GM23248 (cell line): ENCODE results near the gene GPN2. TPM values are rescaled to one million over a fixed set of nuclear protein-coding genes. Genes with fewer than 3 reads are reported as not detected.
"Not testable (repeated sequence)": the region's sequence is repeated elsewhere in the genome, so short reads cannot be mapped to it uniquely, and the experiment has no call there.

Experiments
- DNase-seq: peaks from one replicate; pipeline ENCODE4 v3.0.0-alpha.2; 2015
- H2AFZ ChIP-seq: fragments of 200-600 bp; sonication (generic); 2 replicates; pipeline ENCODE4 v1.6.1; 2016; ENCODE audit warnings: antibody characterized with exemption
- H3F3A ChIP-seq: fragments of 200-600 bp; sonication (generic); 2 replicates; pipeline ENCODE4 v1.6.1; 2016; ENCODE audit warnings: mild to moderate bottlenecking, antibody characterized with exemption, mixed run types; ENCODE audit not compliant: insufficient read depth
- H3K27ac ChIP-seq: fragments of 200-600 bp; sonication (generic); 2 replicates; pipeline ENCODE4 v1.5.1; 2016; ENCODE audit warnings: mild to moderate bottlenecking
- H3K27me3 ChIP-seq: fragments of 200-600 bp; sonication (generic); replicated peaks from 2 replicates; pipeline ENCODE4 v1.6.1; 2016; ENCODE audit warnings: mild to moderate bottlenecking; ENCODE audit not compliant: insufficient read depth
- H3K36me3 ChIP-seq: fragments of 200-600 bp; sonication (generic); 2 replicates; pipeline ENCODE4 v1.6.1; 2016; ENCODE audit warnings: low read depth, mild to moderate bottlenecking
- H3K4me1 ChIP-seq: fragments of 200-600 bp; sonication (generic); 2 replicates; pipeline ENCODE4 v1.6.1; 2016; ENCODE audit warnings: mild to moderate bottlenecking; ENCODE audit not compliant: insufficient read depth
- H3K4me2 ChIP-seq: fragments of 200-600 bp; sonication (generic); one replicate; pipeline ENCODE4 v1.6.1; 2016; ENCODE audit warnings: mild to moderate bottlenecking; ENCODE audit not compliant: unreplicated experiment
- H3K4me3 ChIP-seq: fragments of 200-600 bp; sonication (generic); 2 replicates; pipeline ENCODE4 v1.5.1; 2016; ENCODE audit warnings: mild to moderate bottlenecking
- H3K79me2 ChIP-seq: fragments of 200-600 bp; sonication (generic); 2 replicates; pipeline ENCODE4 v1.6.1; 2016; ENCODE audit warnings: mild to moderate bottlenecking; ENCODE audit not compliant: insufficient read depth
- H3K9ac ChIP-seq: fragments of 200-600 bp; sonication (generic); 2 replicates; pipeline ENCODE4 v1.6.1; 2016; ENCODE audit warnings: mild to moderate bottlenecking
- H3K9me2 ChIP-seq: fragments of 200-600 bp; sonication (generic); 2 replicates; pipeline ENCODE4 v1.6.1; 2016; ENCODE audit warnings: mixed run types, mild to moderate bottlenecking, moderate library complexity; ENCODE audit not compliant: insufficient read depth
- H3K9me3 ChIP-seq: fragments of 200-600 bp; sonication (generic); one replicate; pipeline ENCODE4 v1.6.1; 2017; ENCODE audit warnings: low read depth
- H4K20me1 ChIP-seq: fragments of 200-600 bp; sonication (generic); 2 replicates; pipeline ENCODE4 v1.6.0; 2016; ENCODE audit not compliant: insufficient read depth
- EZH2 ChIP-seq: fragments of 200-600 bp; sonication (generic); IDR thresholded peaks from 2 replicates; pipeline ENCODE4 v1.6.1; 2018; ENCODE audit warnings: antibody characterized with exemption, mild to moderate bottlenecking; ENCODE audit not compliant: insufficient read depth, poor library complexity, severe bottlenecking
- EZH2phosphoT487 ChIP-seq: fragments of 200-600 bp; sonication (generic); IDR thresholded peaks from 2 replicates; pipeline ENCODE4 v1.6.1; 2018; ENCODE audit warnings: antibody characterized with exemption, moderate library complexity, mild to moderate bottlenecking, low read depth; ENCODE audit not compliant: insufficient read depth
- WGBS, 2 experiments: methylation state at CpG; one replicate each; pipeline ENCODE4 v1.1.6; 2015 to 2017; ENCODE audit warnings: low lambda C conversion rate in 2 of 2, low coverage in 1 of 2; ENCODE audit errors: missing lambda C conversion rate in 2 of 2; 5-methylcytosine and 5-hydroxymethylcytosine counted together
- in situ Hi-C: fragments of 300-500 bp; cut with MboI; formaldehyde crosslinking; loops from 2 replicates; pipeline ENCODE4 v1.15.0; 2020
- polyA plus RNA-seq: library from polyadenylated mRNA; unstranded; fragments of >200 nt; fragmentation: Nextera tagmentation; extraction: Ambion mirVana; gene quantifications from 2 replicates; pipeline ENCODE4 v1.2.1, GENCODE V29; 2016
- total RNA-seq: library from RNA; depleted of rRNA; stranded (reverse); fragments of >200 nt; shearing (Covaris generic); gene quantifications from 2 replicates; pipeline ENCODE4 v1.2.3, GENCODE V29; 2014

GPN2 gene
- total and polyA plus RNA-seq, 2 experiments from 2014 or later = 11.9 to 27.9 TPM

DNA sequence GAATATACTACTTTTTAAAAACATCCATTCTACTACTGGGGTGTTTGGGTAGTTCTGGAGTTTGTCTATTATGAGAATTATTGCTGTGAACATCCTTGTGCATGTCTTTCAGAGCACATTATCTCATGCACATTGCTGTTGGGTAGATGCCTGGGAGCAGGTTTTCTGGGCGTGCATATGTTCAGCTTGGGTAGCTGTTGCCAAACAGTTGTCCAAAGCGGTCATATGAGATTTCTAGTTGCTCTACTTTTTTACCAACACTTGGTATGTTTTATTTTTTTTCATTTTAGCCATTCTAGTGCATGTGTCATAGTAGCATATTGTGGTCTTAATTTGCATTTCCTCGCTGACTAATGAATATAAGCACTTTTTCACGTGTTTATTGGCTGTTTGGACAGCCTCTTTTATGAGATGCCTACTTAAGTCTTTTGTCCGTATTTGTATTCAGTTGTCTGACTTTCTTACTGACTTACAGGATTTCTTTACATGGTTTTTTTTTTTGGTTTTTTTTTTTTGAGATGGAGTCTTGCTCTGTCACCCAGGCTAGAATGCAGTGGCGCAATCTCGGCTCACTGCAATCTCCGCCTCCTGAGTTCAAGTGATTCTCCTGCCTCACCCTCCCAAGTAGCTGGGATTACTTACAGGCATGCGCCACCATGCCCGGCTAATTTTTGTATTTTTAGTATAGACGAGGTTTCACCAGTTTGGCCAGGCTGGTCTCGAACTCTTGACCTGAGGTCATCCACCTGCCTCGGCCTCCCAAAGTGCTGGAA, 45.5 kb downstream of the GPN2 start:
- Histone ChIP-seq H3K4me1 (peaks cover 15% of the 10 kb centered on the region), H3K79me2 (no peaks in the 10 kb centered on the region; the same call in 1 of the 2 replicates), H3K9ac (no peak overlapping the region), H3K27ac (no peak overlapping the region), H3K4me2 (no peak overlapping the region), H2AFZ (no peak overlapping the region), H4K20me1 (no peaks in the 10 kb centered on the region), H3K27me3 (no peaks in the 10 kb centered on the region), H3K9me3 (no peaks in the 10 kb centered on the region), H3K4me3 (no peak overlapping the region), H3K36me3 (peaks cover 4% of the 10 kb centered on the region; the same call in 1 of the 2 replicates), H3F3A (peaks cover 23% of the 10 kb centered on the region), H3K9me2 (no peaks in the 10 kb centered on the region)
- in situ Hi-C loops = no loop called here
- TF ChIP-seq EZH2phosphoT487 (no peak), EZH2 (no peak)
- no peak for DNase-seq
- WGBS, 2 experiments = 82 to 89% methylated on average over 13 of the region's 13 CpGs

DNA sequence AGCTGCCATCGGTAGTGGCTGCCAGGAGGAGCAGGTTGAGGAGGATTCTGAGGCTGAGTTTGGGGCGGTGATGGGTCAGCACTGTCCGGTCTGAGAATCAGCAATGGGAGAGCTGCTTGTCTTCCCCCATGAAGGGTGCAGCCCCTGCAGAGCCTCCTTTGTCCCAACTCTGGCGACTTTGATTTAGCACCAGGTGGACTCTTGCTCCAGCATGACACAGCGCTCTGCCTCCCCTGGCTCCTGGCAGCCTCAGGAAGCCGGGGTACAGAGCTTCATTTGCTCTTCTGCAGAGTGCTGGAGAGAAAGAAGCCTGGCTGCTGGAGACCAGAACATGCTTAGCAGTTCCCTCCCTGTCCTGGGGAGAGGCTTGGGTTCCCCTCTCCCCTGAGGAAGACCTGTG, 50.3 kb downstream of the GPN2 start:
- no peaks in the 10 kb centered on the region for H3K27me3 ChIP-seq
- no peaks in the 10 kb centered on the region for H3K9me2 ChIP-seq
- H3K36me3 ChIP-seq = peaks cover 4% of the 10 kb centered on the region; the same call in 1 of the 2 replicates
- H3K4me2 ChIP-seq = no peak overlapping the region
- DNase-seq = no peak
- no peaks in the 10 kb centered on the region; the same call in 1 of the 2 replicates for H3K79me2 ChIP-seq
- no peak overlapping the region for H3K4me3 ChIP-seq
- no peak overlapping the region for H3K9ac ChIP-seq
- H3K9me3 ChIP-seq = no peaks in the 10 kb centered on the region
- H4K20me1 ChIP-seq = no peaks in the 10 kb centered on the region
- no peak overlapping the region for H3K27ac ChIP-seq
- in situ Hi-C loops = no loop called here
- TF ChIP-seq EZH2phosphoT487 (no peak), EZH2 (no peak)
- no peaks in the 10 kb centered on the region for H3F3A ChIP-seq
- 91 to 95% methylated on average over 5 to 6 of the region's 6 CpGs for WGBS, 2 experiments
- H3K4me1 ChIP-seq = no peaks in the 10 kb centered on the region
- H2AFZ ChIP-seq = no peak overlapping the region

DNA sequence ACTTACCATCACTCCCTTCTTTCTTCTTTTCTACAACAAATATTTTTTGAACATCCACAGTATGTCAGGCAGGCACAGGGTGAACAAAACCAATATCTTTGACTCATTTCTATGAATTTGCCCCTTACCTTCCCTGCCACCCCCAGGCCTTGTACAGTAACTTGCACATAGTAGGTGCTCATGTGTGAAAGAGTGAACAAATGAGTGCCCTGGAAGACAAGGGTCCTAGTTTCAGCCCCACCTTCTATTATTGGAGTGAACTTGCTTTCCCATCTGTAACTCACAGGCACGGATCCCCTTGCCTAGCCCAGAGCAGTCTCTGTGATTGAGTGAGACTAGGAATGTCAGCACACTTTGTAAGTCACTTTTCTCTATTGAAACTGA, 50.8 kb downstream of the GPN2 start:
- Histone ChIP-seq H3K27ac (no peak overlapping the region), H3K9ac (no peak overlapping the region), H3K4me3 (no peak overlapping the region), H3K9me3 (no peaks in the 10 kb centered on the region), H3K79me2 (no peaks in the 10 kb centered on the region; the same call in 1 of the 2 replicates), H3K4me1 (no peaks in the 10 kb centered on the region), H3K9me2 (no peaks in the 10 kb centered on the region), H2AFZ (no peak overlapping the region), H3K4me2 (no peak overlapping the region), H4K20me1 (no peaks in the 10 kb centered on the region), H3K36me3 (peaks cover 4% of the 10 kb centered on the region; the same call in 1 of the 2 replicates), H3K27me3 (no peaks in the 10 kb centered on the region), H3F3A (no peaks in the 10 kb centered on the region)
- whole genome bisulfite sequencing, 2 experiments = 96 to 100% methylated on average over 1 of the region's 1 CpG
- DNase-seq = no peak
- in situ Hi-C loops = no loop called here
- TF ChIP-seq EZH2phosphoT487 (no peak), EZH2 (no peak)

DNA sequence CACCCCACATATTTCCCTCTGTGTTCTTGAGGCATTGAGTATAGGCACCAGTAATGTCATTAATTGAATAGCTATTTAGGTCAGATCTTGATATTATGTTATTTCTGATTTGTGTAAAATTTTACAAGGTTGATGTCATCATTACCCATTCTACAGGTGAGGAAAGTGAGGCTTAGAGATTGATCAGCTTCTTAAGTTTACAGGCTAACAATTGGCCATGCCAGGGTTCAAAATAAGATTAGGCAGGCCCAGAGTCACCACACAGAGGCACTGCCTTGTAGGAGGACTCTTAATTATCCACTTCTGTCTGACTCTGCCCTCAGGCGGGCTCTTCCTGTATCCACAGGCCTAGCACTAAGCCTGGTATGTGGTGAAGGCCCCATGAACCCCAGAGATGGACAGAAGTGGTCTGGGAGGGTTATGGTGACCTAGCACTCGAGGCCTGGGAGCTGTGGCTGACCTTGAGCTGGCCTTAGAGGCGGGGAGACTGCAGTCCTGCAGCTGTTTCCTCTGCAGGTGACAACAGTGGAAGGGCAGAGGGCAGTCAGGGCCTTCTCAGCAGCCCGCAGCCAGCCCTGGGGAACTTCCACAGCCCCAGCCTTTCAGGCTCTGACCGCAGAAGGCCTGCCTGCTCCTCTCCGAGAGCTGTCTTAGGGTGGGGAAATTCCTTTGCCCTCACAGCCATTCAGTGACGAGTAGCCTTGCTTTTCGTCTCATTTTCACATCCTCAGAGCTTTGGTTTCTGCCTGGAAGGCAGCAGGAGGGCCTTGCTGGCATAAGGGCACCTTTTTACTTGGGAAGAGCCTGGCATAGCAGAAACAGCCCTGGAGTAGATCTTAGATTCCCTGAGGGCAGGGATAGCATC, 51.4 kb downstream of the GPN2 start:
- Histone ChIP-seq H3K36me3 (peaks cover 4% of the 10 kb centered on the region; the same call in 1 of the 2 replicates), H3F3A (no peaks in the 10 kb centered on the region), H3K4me2 (no peak overlapping the region), H3K27me3 (no peaks in the 10 kb centered on the region), H3K79me2 (no peaks in the 10 kb centered on the region), H3K4me3 (no peak overlapping the region), H4K20me1 (no peaks in the 10 kb centered on the region), H3K9me2 (no peaks in the 10 kb centered on the region), H3K9ac (no peak overlapping the region), H3K9me3 (no peaks in the 10 kb centered on the region), H3K4me1 (no peaks in the 10 kb centered on the region), H3K27ac (no peak overlapping the region), H2AFZ (no peak overlapping the region)
- in situ Hi-C loops = no loop called here
- TF ChIP-seq EZH2 (no peak), EZH2phosphoT487 (no peak)
- 81 to 85% methylated on average over 8 of the region's 8 CpGs for WGBS, 2 experiments
- DNase-seq = no peak

DNA sequence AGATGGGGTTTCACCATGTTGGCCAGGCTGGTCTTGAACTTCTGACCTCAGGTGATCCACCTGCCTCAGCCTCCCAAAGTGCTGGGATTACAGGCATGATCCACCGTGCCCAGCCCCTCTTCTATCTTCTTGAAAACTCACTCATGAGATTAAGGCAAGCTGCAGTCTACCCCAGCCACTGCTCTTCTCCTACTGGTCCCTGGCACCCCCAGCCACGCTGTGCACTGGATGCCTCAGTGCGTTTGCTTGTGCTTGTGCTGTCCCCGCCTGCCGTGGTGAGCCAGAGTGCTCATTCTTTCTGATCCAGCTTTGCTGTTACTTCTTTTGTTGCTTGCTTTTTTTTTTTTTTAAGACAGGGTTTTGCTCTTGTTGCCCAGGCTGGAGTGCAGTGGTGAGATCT, 52.4 kb downstream of the GPN2 start:
- H3K27me3 ChIP-seq, DNase-seq, H3K36me3 ChIP-seq, H3F3A ChIP-seq, H3K79me2 ChIP-seq, H3K4me2 ChIP-seq, H3K9me3 ChIP-seq, H3K4me3 ChIP-seq, H2AFZ ChIP-seq, H3K4me1 ChIP-seq, H4K20me1 ChIP-seq, H3K9me2 ChIP-seq, in situ Hi-C loops, H3K27ac ChIP-seq, H3K9ac ChIP-seq: not testable (repeated sequence)
- 95 to 96% methylated on average over 5 of the region's 5 CpGs for WGBS, 2 experiments
